ENCODE measurements around the gene SAMD7.
A peak's percentile ranks its signal among the peaks of the same experiment; 100 is the strongest.

SAMD7 gene

DNA sequence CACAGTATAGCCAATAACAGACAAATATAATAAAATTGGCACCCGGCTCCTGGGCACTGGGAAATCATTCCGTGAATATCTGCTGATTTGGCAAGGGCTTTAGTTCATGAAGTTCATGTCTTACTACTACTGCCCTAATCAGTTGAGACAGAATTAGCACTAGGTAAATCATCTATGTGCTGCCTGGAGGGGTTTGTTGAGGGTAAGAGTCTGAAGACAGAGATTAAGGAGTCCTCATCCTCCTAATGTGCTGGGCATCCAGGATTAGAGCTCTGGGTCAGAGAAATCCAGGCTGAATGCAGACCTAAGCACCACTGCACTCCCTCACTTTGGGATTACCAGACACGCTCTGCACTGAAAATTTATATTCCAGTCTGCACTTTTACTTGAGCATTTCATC, 2.0 kb downstream of the SAMD7 start:
- no peak for DNase-seq

DNA sequence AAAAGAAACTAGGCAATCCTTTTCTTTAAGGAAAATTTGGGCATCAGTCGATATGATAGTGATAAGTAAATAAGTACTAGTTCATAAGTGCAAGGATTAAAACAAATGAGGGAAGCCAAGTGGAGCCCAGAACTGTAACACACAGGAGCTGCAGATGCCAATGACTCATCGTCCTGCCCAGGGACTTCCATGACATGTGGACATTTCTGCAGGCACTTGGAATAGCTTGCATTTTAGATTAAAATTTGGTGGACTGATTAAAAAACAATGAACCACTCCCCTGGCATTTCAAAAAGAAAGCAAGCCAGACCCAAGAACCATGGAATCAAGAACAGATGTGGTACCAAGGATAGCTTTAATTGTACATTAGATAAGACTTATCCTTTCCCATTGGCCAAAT, 2.9 kb downstream of the SAMD7 start:
- peak; percentile 23 for DNase-seq

DNA sequence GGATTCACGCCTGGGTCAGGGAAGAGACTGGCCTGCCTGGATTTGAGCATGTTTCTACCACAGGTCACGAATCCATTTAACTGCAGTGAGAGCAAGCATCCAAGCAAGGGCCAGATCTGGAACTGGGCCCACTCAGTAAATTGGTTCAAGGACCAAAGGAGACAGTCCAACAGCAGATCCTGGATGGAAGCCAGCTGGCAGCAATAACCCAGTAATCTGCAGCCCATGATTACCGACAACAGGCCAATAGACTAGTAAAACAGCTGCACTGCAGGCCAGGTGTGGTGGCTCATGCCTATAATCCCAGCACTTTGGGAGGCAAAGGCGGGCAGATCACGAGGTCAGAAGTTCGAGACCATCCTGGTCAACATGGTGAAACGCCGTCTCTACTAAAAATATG, 11.8 kb downstream of the SAMD7 start:
- DNase-seq = peak; percentile 81

DNA sequence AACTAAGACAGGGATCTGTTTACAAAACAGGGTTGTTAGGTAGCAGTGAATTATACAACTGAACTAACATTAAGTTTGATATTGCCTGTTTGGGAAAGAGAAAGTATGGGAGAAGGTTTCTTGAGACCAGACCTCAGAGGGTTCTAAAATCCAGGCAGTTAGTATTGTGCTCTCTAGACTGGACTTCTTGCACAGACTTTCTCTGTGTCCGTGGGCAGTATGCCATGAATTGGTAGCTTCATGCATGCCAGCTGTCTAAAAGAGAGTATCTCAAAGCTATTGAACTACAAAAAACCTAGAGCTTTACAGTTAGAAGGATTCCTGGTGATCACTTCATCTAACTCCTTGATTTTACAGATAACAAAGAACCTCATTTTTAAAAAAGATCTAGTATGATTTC, 12.5 kb downstream of the SAMD7 start:
- DNase-seq = no peak

DNA sequence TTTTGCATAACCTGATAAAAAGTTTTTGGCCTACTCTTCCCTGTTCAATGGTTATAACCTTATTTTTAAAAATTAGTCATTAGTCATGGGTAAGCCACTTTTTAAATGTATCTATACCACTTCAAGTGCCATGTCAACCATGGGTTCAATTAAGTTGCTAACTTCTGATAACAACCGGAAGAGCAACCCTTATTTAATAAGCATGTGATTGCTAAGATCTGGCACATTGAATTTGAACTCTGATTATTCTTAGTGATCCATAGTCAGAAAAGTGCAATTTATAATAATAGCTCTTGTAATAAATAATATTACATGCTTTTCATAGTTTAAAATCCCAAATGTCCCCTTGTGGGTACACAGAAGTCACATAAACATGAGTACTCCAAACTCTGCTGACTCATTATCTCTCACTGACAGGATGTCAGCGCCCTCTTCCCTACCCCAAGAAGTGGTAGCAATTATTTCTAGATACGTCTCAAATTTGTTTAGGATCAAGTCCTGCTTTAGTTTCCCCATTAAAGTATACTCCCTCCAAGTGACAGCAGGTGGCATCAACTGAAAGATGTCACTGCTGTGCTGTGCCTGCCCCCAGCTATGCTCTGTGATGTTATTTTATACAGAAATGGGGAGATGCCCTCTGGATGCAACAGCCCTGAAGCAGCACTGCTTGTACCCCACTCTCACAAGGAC, 18.6 kb downstream of the SAMD7 start:
- DNase-seq = peak; percentile 96

DNA sequence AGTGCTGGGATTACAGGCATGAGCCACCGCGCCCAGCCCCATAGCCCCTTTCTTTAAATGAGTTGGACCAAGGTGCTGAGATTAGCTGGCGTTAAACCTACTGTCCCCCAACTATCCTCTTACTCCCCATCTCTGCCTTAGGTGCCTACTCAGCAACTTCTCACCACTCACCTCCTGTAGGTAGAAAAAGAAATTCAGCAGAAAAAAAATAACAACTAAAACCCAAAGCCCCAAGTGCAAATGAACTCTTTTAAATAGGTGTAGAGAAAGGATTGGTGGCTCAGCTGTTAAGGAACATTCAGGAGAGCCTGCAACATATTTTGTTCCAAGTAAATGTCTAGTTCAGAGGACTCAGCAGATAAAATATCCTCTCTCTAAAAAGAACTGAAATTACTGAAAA, 19.5 kb downstream of the SAMD7 start:
- DNase-seq = no peak

DNA sequence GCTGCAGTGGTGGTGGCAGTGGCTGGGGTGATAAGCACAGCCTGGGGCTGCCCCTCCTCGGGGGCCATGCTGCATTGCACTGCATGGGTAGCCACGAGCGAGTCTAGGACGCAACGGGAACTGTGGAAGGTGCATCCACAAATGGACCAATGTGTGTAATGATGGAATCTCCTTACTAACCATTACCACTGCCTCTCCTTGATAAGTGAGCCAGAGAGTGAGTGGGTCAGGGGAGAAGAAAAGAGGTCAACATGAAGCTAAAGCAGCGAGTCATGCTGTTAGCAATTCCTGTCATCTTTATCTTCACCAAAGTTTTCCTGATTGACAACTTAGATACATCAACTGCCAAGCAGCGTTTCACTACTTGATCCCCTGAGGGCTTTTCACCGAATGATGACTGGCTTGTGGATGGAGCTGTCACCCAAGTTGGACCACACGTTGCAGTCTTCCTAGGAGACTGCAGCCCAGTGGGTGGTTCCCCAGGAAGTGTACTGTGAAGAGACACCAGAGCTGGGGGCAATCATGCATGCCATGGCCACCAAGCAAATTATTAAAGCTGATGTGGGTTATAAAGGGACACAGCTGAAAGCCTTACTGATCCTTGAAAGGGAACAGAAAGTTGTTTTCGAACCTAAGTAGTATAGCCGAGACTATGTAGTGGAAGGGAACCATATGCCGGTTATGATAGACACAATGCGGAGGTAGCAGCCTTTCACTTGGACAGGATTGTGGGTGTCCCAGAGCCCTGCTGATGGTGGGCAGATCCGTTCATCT, 20.6 kb downstream of the SAMD7 start:
- DNase-seq = peak; percentile 19

DNA sequence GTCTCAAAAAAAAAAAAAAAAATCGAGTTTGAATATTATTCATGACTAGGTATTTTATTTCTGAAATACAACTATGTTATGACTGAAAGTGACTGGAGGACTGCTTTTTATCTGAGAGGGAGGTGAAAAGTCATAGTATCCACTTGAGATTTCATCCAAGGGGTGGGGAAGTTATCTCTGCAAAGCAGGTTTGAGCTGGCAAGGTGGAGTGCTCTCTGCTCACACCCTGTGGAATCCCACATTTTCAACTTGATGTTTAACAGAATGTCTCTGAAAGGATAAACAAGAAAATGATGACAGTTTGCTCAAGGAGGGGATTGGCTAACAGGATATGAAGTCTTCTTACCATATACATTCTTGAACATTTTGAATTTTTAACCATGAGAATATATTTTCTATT, 27.9 kb downstream of the SAMD7 start:
- DNase-seq = peak; percentile 93

DNA sequence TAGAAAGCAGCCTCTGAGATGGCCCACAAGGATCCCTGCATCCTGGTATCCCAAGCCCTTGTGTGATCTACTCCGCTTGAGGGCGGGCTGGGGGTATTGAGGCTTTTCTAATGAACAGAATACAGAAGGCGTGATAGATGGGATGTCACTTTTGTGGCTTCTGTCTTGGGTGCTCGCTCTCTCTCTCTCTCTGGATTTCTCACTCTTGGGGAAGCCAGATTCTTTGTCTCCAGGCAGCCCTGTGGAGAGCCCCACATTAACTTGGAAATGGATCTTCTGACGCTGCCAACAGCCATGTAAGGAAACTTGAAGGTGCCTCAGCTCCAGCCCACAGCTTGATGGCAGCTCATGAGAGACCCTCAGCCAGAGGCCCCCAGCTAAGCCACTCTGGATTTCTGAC, 28.4 kb downstream of the SAMD7 start:
- no peak for DNase-seq

DNA sequence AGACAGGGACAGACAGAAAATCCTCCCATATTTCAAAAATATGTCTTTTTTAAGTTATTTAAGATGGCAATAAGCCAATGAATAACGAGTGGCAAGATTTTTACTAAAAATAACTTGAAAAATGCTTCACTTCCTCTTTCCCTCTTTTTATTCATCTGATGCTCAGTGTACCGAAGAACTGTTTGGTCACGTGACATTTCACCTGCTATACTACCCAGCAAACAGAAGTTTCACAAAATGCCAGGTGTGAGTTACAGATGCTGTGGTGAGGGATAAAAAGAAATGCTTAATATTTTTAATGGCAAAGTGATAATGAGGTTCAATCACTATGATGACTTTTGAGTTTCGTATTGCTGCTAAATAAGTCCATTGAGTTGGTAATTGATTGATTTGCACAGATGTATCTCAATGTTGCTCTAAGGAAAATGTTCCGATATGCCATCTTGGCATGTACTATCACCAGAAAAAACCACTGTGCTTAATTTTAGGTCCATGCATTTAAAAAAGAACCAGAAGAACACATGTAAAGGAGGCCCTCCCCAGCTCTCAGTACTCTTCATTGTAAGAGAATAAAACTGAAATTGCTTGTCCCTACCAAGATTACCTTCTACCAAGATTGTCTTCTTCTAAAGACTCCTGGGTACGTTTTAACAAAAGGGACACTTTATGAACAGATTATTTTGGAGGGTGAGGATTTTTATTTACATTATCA, 29.3 kb downstream of the SAMD7 start:
- peak; percentile 25 for DNase-seq

DNA sequence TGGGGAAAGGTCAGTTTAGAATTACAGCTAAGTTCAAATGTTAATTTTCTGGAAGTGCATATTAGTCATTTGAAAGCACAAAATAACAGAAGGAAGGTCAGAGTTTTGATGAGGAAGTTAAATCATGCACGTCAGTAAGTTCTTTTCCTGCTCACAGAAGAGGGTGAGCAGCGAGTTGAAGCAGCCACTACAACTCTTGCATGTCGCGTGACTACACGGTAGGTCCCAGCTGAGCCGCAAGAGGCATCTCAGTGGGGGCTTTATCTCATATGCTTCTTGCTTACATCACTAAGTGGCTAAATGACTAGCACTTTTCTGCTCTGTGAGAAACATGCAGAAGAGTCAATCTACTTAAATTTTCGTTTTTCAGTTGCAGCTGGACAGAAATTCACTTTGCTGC, 33.9 kb downstream of the SAMD7 start:
- DNase-seq = peak; percentile 90

DNA sequence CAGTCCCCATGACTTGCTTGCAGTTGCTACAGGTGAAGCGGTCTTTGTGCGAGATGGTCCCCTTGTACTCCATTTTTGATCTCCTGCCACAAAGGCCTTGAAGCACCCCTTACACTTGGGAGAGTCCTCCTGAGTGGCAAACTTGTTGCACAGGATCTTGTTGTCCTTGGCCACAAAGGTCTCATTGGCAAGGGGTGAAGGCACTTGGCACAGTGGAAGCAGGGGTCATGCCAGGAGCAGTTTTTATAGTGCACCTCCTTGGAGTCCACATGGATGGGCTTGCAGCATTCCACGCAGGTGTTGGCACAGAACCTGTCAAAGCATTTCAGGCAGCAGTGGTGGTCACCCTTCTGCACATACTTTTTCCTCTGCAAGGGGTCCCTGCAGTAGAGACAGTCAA, 35.0 kb downstream of the SAMD7 start:
- no peak for DNase-seq

DNA sequence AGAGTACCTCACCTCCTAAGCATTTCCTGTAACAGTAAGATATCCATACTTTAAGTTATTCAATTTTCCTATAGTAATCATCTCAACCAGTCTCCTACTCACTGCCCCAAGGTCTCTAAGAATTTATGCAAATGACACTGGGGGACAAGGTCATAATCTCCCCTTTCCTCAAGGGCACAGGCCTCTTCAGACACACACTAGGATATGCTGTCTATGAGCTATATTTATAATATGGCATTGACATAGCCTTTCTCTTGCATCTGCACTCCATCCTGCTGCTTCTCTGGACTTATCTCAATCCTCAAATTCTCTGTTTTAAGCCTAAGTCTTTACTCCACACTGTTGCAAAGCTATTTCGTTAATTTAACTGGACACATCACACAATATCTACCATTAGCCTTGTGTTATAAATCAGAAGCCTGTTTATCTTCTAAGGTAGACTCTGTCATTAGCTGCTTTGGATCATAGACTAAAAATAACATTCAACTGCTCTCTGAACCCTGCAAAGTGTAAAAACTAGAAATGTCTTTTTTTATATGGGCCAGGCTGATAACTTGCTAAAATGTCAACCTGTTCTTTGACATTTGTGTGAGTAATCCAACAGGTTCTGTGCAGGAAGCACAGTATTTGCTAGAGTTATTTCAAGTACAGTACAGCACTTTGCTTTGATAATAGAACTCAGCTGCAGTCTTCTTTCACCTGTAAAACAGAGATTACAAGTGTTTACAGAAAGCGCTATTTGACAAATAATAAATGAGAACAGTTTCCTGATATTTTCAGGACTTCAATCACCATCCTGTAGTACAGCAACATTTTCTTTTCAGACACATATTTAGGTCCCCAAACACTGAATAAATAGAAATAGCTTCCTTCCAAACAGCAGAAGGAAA, 37.4 kb downstream of the SAMD7 start:
- DNase-seq = no peak

DNA sequence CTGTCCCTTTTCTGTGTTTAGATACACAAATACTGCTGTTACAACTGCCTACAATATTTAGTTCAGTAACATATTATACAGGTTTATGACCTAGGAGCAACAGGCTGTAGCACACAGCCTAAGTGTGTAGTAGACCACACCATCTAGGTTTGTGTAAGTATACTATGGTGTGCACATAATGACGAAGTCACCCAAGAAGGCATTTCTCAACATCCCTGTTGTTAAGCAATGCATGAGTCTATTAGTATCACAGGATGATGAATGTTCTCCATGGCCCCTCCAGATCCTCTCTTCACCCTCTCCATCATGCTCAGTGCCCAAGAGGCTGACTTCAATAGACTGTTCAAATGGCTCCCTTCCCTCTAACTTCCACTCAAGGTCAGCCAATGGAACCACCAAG, 40.7 kb downstream of the SAMD7 start:
- no peak for DNase-seq

DNA sequence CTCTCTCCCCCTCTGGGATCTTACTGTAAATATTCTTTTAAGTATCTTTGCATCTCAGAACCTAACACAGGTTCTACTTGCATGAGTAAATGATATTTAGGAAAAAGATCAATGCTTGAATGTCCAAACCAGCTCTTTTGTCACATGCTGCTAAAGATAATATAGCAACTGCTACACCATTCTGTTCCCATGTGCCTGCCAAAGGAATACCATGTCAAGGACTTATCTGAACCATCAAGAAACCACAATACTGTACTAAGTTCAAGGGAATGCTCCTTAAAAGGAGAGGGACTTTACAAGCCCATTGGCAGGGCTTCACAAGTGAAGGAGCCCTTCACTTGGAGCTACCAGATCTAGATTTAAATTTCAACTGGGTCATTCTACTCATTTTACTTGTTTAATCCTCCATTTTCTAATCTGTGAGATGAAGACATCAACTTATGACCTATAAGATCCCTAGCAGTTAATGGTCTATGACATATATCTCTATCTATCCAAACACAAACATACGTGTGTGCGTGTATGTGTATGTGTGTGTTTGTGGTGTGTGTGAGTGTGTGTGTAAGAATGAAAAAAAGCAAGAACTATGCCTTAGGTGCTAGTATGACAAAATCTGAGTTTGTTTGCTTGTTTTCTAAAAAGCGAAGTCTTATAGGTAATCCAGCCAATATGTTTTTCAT, 42.2 kb downstream of the SAMD7 start:
- peak; percentile 45 for DNase-seq

DNA sequence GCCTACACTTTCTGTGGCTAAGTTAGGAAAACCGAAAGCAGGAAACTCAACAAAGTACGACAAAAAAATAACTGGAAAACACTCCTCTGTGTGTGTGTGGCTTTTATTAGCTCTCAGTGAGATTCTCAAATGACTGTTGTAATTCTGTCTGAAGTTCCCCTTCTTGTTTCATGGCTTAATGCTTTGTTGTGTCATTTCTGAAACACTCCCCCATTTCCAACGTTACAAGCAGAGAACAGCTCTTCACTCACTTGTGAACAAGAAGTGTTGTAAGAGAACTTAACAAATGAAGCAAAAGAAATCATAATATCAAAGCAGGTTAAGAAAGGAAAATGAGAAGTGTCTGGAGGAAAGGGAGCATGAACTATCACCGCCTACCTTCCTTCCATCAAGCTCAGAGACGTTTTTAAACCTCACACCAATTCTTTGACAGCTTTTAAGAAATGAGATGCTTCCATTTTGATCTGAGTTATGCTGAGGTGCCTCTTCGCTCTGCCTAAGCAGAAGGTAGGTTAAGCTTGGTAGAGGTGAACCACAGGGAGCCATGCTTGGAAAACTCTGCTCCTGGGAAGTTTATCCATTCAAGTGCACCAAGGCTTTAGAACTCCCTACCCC, 42.9 kb downstream of the SAMD7 start:
- peak; percentile 20 for DNase-seq

DNA sequence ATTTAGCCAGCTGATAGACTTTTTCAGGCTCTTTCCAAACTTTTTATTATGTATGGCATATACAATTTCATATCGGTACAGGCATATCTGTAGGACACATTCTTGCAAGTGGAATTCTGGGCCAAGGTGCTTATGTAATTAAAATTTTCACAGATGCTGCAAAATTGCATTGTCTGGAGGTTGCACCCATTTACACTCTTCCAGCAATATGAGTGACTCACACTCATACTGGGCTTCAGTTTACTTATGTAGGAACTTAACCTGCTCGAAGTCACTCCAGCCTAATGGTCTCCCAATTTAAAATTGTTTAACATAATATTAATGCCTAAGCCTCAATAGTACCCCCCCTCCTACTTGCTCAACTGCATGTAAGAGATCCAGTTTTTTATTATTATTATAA, 44.0 kb downstream of the SAMD7 start:
- DNase-seq = no peak

DNA sequence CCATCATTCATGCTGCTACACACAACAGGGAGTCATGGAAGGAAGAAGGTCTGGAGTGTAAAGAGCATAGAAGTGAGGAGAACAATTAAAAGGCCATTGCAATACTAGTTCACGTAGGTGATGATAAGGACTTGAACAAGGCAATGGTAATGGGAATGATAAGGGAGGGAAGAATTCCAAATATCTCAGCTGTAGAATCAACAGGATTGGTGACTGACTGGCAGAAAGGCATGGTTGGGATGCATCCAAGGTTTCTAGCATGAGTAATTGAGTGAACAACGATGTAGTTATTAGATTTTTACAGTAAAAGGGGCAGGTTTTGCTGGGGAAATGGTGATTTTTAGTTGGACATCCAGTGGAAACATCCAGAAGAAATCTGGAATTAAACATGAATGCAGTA, 52.8 kb downstream of the SAMD7 start:
- no peak for DNase-seq

DNA sequence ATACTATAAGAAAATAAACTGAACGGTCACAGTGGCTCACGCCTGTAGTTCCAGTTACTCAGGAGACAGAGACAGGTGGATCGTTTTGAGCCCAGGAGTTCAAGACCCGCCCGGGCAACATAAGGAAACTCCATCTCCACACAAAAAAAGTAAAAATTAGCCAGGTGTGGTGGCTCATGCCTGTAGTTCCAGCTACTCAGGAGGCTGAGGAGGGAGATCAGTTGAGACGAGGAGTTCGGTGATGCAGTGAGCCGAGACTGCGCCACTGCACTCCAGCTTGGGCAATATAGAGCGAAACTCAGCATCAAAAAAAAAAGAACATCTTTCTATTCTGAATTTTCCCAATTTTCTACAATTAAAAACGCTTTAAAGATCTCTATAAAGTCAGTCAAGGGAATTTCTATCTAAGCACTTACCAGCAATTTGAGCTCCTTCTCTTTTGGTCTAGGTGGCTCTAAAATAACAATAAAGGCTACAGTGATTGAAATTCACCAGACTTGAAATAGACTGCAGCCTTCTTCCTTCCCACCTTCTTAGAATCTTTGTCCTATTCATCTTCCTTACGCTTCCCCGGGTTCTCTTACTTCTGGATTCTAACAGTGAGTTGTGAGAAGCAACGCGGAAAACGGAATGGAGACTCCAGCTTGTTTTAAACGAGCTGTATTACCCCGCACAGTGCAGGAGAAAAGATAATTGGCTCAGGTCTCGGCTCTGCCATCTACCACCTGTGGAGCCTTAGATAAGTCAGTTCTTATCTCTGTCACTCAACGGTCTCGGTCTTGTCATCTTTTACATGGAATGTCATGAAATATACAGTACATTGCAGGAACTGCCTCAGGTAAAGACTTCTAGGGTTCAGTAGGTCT, 54.4 kb downstream of the SAMD7 start:
- peak; percentile 77 for DNase-seq

DNA sequence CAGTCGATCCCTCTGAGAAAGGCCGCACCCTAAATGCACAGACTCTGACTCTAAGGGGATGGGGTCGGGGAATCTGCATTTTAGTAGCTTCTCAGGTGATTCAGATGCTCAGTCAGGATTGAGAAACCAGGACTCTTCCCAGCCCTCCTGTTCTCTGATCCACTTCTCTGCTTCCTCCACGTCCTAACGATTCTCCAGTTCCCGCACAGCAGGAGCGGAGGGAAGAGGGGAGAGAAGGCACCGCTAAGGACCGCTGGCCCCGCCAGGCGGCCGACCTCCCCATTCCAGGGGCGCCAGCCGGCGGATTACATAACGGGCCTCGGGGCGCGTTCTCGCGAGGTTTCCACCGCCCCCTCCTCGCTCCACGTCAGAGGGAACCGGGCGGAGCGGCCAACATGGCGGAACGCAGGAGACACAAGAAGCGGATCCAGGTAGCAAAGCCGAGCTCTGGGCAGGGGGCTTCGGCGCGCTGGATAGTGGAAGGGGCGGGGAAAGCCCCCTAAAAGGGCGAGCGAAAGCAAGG, 55.1 kb downstream of the SAMD7 start, which contains the start of gene SEC62:
SEC62 (plus strand) TSS at position 380 of the 523 bp plus-strand sequence; CDS start at position 396, 16 bp downstream.
- DNase-seq = peak; percentile 92
